Central memory CD8-positive, alpha-beta T cell (primary cell): ENCODE measurements around the gene RAD51B.
"Not testable (repeated sequence)": the region's sequence is repeated elsewhere in the genome, so short reads cannot be mapped to it uniquely, and the experiment has no call there.

Experiments
- ATAC-seq: fragments of 150-1000 bp; cut with Tn5 transposase; replicated peaks from 2 replicates; pipeline ENCODE4 v1.10.0; 2022; ENCODE audit warnings: mild to moderate bottlenecking, moderate FRiP score, moderate number of reproducible peaks; ENCODE audit not compliant: poor library complexity, severe bottlenecking; ENCODE audit errors: extremely low read depth
- DNase-seq, 2 donors: peaks; one replicate each; pipeline ENCODE4 v3.0.0; 2021; ENCODE audit warnings: low spot score in 2 of 2
- H3K27ac Mint-ChIP-seq: one replicate; pipeline ENCODE4 v1.8.0; 2022; ENCODE audit warnings: low read depth, mild to moderate bottlenecking, moderate library complexity, mixed read lengths
- H3K27me3 Mint-ChIP-seq: one replicate; pipeline ENCODE4 v1.8.0; 2022; ENCODE audit warnings: mixed read lengths
- H3K36me3 Mint-ChIP-seq: one replicate; pipeline ENCODE4 v1.8.0; 2022; ENCODE audit warnings: mild to moderate bottlenecking, moderate library complexity, mixed read lengths; ENCODE audit not compliant: insufficient read depth
- H3K4me1 Mint-ChIP-seq: one replicate; pipeline ENCODE4 v1.8.0; 2022; ENCODE audit warnings: mixed read lengths
- H3K4me3 Mint-ChIP-seq: one replicate; pipeline ENCODE4 v1.8.0; 2022; ENCODE audit warnings: mild to moderate bottlenecking, moderate library complexity, mixed read lengths
- H3K9me3 Mint-ChIP-seq: one replicate; pipeline ENCODE4 v1.8.0; 2022; ENCODE audit warnings: mixed read lengths

RAD51B gene

DNA sequence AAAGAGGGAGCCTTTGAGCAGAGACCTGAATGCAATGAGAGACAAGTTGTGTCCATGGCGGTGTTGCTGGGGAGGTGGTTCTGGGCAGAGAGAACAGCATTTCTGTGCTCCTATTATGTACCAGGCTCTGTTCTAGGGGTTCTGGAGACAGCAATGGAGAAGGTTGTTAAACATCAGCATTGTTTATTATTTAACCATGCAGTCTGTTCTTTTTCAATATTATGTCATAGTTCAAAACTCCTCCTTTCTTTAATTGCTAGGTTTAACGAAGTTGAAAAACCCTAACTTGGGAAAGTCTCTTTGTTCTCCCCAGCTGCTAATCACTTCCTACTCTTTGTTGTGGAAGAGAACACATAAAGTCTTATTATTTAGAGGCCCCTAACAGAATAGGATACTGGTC, 279.3 kb downstream of the RAD51B start:
- Mint-ChIP-seq H3K27me3 (no peaks in the 10 kb centered on the region), H3K27ac (no peak overlapping the region), H3K36me3 (peaks cover 2% of the 10 kb centered on the region), H3K4me3 (no peak overlapping the region), H3K9me3 (peaks cover 12% of the 10 kb centered on the region), H3K4me1 (no peaks in the 10 kb centered on the region)
- DNase-seq (no peak), ATAC-seq (no peak)

DNA sequence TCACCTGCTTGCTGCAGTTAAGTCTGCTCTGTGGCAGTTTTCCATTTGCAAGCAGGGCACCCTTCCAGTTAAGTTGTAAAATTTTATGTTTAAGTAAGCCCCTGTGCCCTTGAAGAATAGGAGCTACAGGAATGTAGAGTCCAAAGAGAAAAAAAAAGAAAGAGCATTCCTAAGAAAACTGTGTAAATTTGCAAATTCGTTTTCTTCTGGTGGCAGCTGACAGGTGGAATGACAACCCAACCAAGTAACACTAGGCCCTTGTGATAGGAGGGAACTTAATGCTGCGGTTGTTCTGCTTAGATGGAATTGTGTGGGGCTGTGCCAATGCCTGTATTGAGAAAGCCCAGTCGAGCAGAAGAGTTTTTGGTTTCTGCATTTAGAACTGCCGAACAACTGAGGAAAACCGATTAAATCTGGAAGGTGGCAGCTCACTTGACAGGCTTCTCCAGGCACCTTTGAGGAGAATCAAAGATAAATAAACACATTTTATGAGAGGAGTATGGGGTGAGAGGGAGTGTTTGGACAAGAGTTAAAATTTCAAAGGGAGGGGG, 280.0 kb downstream of the RAD51B start:
- ATAC-seq (no peak), DNase-seq (no peak)
- no peaks in the 10 kb centered on the region for H3K27me3 Mint-ChIP-seq
- H3K9me3 Mint-ChIP-seq = peaks cover 12% of the 10 kb centered on the region
- peaks cover 2% of the 10 kb centered on the region for H3K36me3 Mint-ChIP-seq
- no peaks in the 10 kb centered on the region for H3K4me1 Mint-ChIP-seq
- H3K27ac Mint-ChIP-seq = no peak overlapping the region
- no peak overlapping the region for H3K4me3 Mint-ChIP-seq

DNA sequence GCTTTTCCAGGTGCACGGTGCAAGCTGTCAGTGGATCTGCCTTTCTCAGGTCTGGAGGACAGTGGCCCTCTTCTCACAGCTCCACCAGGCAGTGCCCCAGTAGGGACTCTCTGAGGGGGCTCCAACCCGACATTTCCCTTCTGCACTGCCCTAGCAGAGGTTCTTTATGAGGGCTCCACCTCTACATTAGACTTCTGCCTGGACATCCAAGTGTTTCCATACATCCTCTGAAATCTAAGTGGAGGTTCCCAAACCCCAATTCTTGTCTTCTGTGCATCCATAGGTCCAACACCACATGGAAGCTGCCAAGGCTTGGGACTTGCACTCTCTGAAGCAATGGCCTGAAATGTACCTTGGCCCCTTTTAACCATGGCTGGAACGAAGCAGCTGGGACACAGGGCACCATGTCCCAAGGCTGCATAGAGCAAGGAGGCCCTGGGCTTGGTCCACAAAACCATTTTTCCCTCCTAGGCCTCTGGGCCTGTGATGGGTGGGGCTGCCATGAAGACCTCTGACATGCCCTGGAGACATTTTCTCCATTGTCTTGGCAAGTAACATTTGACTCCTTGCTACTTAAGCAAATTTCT, 282.2 kb downstream of the RAD51B start:
- not testable (repeated sequence) for DNase-seq

DNA sequence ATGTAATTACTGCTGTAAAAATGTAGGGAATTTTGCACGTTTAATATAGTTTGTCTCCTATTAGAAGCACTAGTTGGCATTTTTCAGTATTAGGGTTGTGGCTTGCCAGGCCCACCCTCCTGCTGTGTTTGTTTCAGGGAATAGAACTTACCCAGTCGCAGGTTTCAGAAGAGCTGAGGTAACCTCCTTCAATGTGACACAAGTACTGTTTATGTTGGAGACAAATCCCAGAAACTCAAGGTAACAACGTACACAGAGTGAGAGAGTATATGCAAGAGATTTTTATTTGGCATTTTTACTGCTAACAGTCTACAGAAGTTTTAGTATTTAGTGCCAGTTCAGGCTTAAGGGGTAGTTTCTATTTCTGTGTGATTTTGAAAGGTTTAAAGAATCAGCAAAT, 284.3 kb downstream of the RAD51B start:
- Mint-ChIP-seq H3K4me1 (no peaks in the 10 kb centered on the region), H3K36me3 (no peaks in the 10 kb centered on the region), H3K27me3 (no peaks in the 10 kb centered on the region), H3K27ac (no peak overlapping the region), H3K9me3 (peaks cover 12% of the 10 kb centered on the region), H3K4me3 (no peak overlapping the region)
- DNase-seq (no peak), ATAC-seq (no peak)

More for the DNA sequence above, 282.2 kb downstream of the RAD51B start:
- H3K27me3 Mint-ChIP-seq, H3K27ac Mint-ChIP-seq, H3K4me3 Mint-ChIP-seq, H3K36me3 Mint-ChIP-seq, ATAC-seq, H3K4me1 Mint-ChIP-seq: not testable (repeated sequence)
- H3K9me3 Mint-ChIP-seq = peaks cover 12% of the 10 kb centered on the region

DNA sequence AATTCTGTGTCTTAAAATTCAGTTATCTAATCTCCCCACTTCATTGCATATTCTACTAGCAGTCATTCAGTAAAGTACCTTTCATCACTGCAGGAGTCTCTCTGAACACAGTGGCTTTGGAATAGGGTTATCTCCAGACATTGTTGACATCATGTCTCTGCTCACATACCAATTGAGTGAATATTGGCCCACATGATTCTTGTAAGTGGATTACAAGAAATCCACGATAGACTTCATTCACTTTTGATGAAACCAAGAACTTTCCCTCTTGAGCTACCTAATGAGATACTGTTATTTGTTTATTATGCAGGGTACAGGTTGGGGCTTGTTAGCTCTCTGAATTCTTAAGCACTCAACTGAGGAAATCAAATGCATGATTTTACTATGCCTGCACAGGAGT, 284.9 kb downstream of the RAD51B start:
- H3K27ac Mint-ChIP-seq = no peak overlapping the region
- H3K4me1 Mint-ChIP-seq = peaks cover 6% of the 10 kb centered on the region
- ATAC-seq (no peak), DNase-seq (no peak)
- H3K9me3 Mint-ChIP-seq = peaks cover 12% of the 10 kb centered on the region
- no peaks in the 10 kb centered on the region for H3K36me3 Mint-ChIP-seq
- no peaks in the 10 kb centered on the region for H3K27me3 Mint-ChIP-seq
- H3K4me3 Mint-ChIP-seq = no peak overlapping the region

DNA sequence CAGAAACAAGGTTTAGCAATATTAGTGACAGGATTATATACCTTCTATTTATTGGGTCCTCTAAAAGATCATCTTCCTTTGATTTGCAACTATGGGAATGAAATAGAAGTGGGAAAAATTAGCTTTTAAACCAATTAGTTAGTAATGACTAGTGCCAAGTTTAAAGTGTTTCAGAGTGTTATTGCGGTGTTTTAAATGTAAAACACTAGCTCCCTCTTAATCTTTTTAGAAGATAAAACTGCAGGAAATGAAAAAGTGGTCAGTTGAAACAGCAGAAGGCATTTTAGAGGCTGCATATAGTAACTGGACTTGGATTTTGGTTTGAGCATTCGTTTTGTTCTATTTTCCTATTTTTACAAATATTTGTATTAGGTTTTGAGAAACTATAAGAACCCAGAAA, 286.2 kb downstream of the RAD51B start:
- no peak for ATAC-seq
- no peak for DNase-seq
- Mint-ChIP-seq H3K36me3 (no peaks in the 10 kb centered on the region), H3K27ac (no peak overlapping the region), H3K9me3 (peaks cover 7% of the 10 kb centered on the region), H3K4me1 (peaks cover 8% of the 10 kb centered on the region), H3K4me3 (no peak overlapping the region), H3K27me3 (no peaks in the 10 kb centered on the region)

DNA sequence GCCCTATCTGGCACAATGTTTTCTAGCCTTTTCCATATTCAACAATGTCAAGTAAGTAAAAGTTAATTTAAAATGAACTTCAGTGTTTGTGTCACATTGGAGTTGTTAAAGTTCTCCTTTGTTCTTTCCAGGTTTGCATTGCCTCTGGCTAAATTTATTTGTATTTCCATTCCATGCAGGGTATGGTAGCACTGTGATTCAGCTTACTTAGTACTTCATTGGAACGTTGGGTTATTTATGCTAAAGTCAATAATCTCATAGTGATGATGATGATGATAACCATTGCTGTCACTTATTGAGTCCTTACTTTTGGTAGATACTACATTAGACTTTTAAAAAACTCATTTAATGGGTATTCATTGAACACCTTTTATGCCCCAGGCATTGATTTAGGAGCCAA, 286.9 kb downstream of the RAD51B start:
- DNase-seq = no peak
- Mint-ChIP-seq H3K27me3 (no peaks in the 10 kb centered on the region), H3K4me1 (peaks cover 12% of the 10 kb centered on the region), H3K36me3 (no peaks in the 10 kb centered on the region), H3K4me3 (no peak overlapping the region), H3K27ac (no peak overlapping the region), H3K9me3 (peaks cover 7% of the 10 kb centered on the region)
- ATAC-seq = no peak

DNA sequence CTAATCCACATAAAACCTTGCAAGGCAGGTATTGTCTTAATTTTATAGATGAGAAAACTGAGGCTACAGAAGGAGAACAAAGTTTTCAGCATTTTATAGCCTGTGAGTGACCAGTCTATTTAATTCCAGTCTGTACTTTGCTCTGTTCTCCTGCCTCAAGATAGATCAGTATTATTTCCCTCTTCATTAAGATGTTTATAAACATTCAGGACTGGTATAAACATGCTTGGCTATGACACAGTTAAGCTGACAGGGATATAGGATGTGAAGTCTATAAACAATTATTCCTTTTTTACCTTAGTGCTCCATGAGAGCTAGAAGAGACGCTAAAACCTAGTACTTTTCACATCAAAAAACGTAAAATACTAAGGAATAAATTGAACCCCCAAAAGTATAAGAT, 287.3 kb downstream of the RAD51B start:
- Mint-ChIP-seq H3K36me3 (no peaks in the 10 kb centered on the region), H3K4me3 (no peak overlapping the region), H3K27me3 (no peaks in the 10 kb centered on the region), H3K9me3 (peaks cover 7% of the 10 kb centered on the region), H3K27ac (no peak overlapping the region), H3K4me1 (peaks cover 17% of the 10 kb centered on the region)
- DNase-seq (no peak), ATAC-seq (no peak)

DNA sequence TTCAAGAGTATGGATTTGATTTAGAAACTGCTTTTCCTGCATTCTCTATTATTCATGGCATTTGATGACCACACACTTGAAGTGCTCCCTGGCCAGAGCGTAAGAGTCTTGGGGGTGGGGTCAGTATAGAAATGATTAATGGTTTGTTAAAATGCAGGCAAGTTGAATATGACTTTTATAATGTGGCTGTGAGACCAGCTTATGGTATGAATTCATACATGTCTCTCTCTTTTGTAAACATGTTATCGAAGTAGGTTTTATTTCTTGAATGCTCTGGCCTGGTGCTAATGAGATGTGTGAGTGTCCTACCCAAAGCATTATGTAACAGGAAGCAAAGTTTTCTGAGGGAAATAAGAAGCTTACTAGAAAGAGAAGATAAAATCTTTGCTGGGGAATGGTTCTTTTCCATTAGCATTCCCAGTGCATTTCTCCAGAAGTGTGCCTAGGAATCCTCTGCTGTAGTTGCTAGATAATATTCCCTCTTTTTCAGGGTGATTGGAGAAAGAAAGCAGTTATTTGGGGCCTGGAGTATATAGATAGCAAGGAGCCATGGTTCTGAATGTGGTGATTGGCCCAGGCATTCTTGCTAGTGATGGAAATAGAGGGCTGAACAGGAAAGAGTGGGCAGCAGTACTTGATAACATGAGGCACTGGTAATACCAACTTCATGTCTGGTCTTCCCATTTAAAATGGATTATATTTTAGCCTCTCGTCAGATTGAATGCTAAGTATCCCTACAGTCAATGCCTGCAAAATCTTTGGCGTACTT, 289.7 kb downstream of the RAD51B start:
- Mint-ChIP-seq H3K27me3 (no peaks in the 10 kb centered on the region), H3K27ac (no peak overlapping the region), H3K36me3 (no peaks in the 10 kb centered on the region), H3K9me3 (no peaks in the 10 kb centered on the region), H3K4me3 (no peak overlapping the region), H3K4me1 (peaks cover 20% of the 10 kb centered on the region)
- no peak for ATAC-seq
- DNase-seq = no peak

DNA sequence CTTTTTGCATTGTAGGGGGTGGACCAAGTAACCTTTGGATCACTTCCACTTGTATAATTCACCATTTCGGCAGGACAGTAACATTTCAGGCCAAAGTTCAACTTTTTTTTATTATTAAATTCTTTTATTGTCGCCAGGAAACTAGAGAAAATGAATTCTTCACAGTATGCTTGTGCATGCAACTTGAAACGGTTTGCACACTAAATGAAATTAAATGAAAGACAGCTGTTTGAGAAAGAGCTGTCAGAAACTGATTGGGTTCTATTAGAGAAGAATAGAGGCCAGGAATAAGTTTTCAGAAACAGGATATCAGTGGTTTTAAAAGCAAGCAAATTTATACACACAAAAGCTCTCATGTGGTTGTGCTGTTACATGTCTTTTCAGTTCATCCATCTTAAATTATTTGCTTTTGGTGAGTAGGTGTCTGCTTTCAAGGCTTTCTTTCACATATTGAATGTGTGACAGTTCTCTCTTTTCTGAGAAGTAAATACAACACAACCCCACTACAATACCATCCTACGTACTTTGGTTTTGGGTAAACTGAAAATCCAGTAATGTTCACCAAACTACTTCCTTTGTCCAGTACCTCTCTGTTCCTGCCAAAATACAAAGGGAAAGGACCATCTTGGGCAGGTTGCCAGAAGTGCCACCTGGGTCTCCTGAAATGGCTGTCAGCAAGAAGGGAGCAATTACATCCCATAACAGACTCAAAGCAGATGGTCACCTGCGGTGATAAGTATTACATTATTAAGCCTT, 291.7 kb downstream of the RAD51B start:
- Mint-ChIP-seq H3K27me3 (no peaks in the 10 kb centered on the region), H3K27ac (no peak overlapping the region), H3K4me3 (no peak overlapping the region), H3K9me3 (no peaks in the 10 kb centered on the region), H3K4me1 (peaks cover 20% of the 10 kb centered on the region), H3K36me3 (no peaks in the 10 kb centered on the region)
- no peak for DNase-seq
- ATAC-seq = no peak

DNA sequence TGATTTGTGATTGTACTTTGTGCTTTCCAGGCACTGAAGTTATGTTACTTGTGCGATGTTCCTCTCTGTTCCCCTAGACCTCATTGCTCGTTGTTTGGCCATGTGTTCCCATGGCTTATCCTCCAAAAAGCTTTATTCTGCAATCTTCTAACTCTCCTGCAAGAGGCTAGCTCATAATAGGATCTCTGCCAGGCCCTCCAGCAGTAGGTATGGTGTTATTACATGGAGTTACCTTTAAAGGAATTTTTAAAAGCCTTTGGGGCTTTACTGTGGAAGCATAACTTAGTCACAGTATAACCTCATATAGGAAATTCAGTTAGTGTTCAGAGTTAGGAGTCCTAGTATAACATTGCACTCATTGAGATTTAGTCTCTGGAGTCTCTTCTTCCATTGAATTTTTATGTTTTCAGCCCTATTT, 292.3 kb downstream of the RAD51B start:
- Mint-ChIP-seq H3K27me3 (no peaks in the 10 kb centered on the region), H3K9me3 (no peaks in the 10 kb centered on the region), H3K27ac (no peak overlapping the region), H3K4me1 (peaks cover 20% of the 10 kb centered on the region), H3K4me3 (no peak overlapping the region), H3K36me3 (no peaks in the 10 kb centered on the region)
- DNase-seq (no peak), ATAC-seq (no peak)

DNA sequence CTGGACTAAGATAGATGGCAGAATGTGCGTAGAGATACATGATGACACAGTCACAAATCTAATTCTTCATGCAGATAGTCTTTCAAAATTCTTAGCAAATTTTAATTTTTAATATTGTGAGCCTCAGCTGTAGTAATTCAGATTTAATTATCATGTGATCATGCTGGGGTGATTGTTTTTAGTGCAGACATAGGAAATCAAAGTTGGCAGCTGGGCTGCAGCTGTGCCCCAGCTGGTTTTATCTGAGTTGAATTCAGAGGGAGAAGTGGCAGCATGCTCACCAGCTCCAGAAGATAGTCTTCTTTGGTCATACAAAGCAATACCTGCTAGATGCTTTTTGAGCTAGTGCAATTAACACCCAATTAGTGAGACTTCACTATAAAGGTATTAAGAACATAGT, 292.9 kb downstream of the RAD51B start:
- Mint-ChIP-seq H3K27me3 (no peaks in the 10 kb centered on the region), H3K4me1 (peaks cover 20% of the 10 kb centered on the region), H3K4me3 (no peak overlapping the region), H3K36me3 (no peaks in the 10 kb centered on the region), H3K27ac (no peak overlapping the region), H3K9me3 (no peaks in the 10 kb centered on the region)
- DNase-seq (no peak), ATAC-seq (no peak)
